ENCODE measurements around the gene GALNT14.

Gene GALNT14

GRCh38 chr2:31097962-31098613 lies 40.2 kb downstream of the GALNT14 start:
- Histone ChIP-seq H3K79me2 (ENCODE audit: insufficient read depth, low read length) (no peaks in the 10 kb centered on the region), H3K4me3 (ENCODE audit: low read length, poor library complexity, severe bottlenecking) (no peak overlapping the region), H3F3A (ENCODE audit: low read depth) (no peaks in the 10 kb centered on the region), H3K9me2 (replicated peaks; ENCODE audit: low read depth, low read length) (no peaks in the 10 kb centered on the region), H4K20me1 (ENCODE audit: insufficient read depth, low read length, poor library complexity, severe bottlenecking) (no peaks in the 10 kb centered on the region), H3K9me3 (ENCODE audit: insufficient read depth, low read depth, low read length) (no peaks in the 10 kb centered on the region), H3K36me3 (ENCODE audit: insufficient read depth, low read length) (no peaks in the 10 kb centered on the region), H3K4me2 (ENCODE audit: low read depth, low read length, poor library complexity, severe bottlenecking) (no peak overlapping the region), H3K27me3 (ENCODE audit: insufficient read depth, low read length, poor library complexity, severe bottlenecking) (no peaks in the 10 kb centered on the region), H3K4me1 (ENCODE audit: insufficient read depth, low read length, poor library complexity, severe bottlenecking) (no peaks in the 10 kb centered on the region), H2AFZ (ENCODE audit: low read length) (no peak overlapping the region), H3K9ac (ENCODE audit: low read depth, low read length, poor library complexity, severe bottlenecking) (no peak overlapping the region)
- TF ChIP-seq EZH2phosphoT487 (IDR thresholded peaks at IDR 0.05; ENCODE audit: borderline replicate concordance) = no peak
- TF ChIP-seq, protein P1, sequence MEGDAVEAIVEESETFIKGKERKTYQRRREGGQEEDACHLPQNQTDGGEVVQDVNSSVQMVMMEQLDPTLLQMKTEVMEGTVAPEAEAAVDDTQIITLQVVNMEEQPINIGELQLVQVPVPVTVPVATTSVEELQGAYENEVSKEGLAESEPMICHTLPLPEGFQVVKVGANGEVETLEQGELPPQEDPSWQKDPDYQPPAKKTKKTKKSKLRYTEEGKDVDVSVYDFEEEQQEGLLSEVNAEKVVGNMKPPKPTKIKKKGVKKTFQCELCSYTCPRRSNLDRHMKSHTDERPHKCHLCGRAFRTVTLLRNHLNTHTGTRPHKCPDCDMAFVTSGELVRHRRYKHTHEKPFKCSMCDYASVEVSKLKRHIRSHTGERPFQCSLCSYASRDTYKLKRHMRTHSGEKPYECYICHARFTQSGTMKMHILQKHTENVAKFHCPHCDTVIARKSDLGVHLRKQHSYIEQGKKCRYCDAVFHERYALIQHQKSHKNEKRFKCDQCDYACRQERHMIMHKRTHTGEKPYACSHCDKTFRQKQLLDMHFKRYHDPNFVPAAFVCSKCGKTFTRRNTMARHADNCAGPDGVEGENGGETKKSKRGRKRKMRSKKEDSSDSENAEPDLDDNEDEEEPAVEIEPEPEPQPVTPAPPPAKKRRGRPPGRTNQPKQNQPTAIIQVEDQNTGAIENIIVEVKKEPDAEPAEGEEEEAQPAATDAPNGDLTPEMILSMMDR (conservative IDR thresholded peaks at IDR 0.05; ENCODE audit: low read length) = no peak

DNA sequence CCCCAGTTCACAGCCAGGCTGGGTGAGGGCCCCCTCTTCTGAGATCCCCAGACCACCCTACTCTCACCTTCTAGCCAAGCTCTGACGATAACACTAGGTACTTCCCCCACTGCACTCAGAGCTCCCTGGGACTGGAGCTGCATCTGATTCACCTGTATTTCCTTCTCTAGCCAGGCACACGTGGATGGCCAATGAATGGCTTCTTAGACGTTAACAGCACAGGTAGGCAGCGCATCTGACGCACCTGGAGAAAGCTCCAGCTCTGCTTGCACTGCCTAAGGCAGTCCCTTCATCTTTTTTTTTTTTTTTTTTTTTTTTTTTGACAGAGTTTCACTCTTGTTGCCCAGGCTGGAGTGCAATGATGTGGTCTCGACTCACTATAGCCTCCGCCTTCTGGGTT lies 48.1 kb downstream of the GALNT14 start:
- no peaks in the 10 kb centered on the region for H3F3A ChIP-seq (ENCODE audit: low read depth)
- TF ChIP-seq, protein P1 (conservative IDR thresholded peaks at IDR 0.05; ENCODE audit: low read length) = no peak
- TF ChIP-seq EZH2phosphoT487 (IDR thresholded peaks at IDR 0.05; ENCODE audit: borderline replicate concordance) = no peak
- H3K27me3 ChIP-seq (ENCODE audit: insufficient read depth, low read length, poor library complexity, severe bottlenecking) = no peaks in the 10 kb centered on the region
- no peak overlapping the region for H2AFZ ChIP-seq (ENCODE audit: low read length)
- H3K9me2 ChIP-seq (replicated peaks; ENCODE audit: low read depth, low read length) = no peaks in the 10 kb centered on the region
- no peak overlapping the region for H3K9ac ChIP-seq (ENCODE audit: low read depth, low read length, poor library complexity, severe bottlenecking)
- no peak overlapping the region for H3K4me2 ChIP-seq (ENCODE audit: low read depth, low read length, poor library complexity, severe bottlenecking)
- H3K79me2 ChIP-seq (ENCODE audit: insufficient read depth, low read length) = no peaks in the 10 kb centered on the region
- H3K9me3 ChIP-seq (ENCODE audit: insufficient read depth, low read depth, low read length) = no peaks in the 10 kb centered on the region
- no peaks in the 10 kb centered on the region for H3K4me1 ChIP-seq (ENCODE audit: insufficient read depth, low read length, poor library complexity, severe bottlenecking)
- no peaks in the 10 kb centered on the region for H3K36me3 ChIP-seq (ENCODE audit: insufficient read depth, low read length)
- no peak overlapping the region for H3K4me3 ChIP-seq (ENCODE audit: low read length, poor library complexity, severe bottlenecking)
- H4K20me1 ChIP-seq (ENCODE audit: insufficient read depth, low read length, poor library complexity, severe bottlenecking) = no peaks in the 10 kb centered on the region

DNA sequence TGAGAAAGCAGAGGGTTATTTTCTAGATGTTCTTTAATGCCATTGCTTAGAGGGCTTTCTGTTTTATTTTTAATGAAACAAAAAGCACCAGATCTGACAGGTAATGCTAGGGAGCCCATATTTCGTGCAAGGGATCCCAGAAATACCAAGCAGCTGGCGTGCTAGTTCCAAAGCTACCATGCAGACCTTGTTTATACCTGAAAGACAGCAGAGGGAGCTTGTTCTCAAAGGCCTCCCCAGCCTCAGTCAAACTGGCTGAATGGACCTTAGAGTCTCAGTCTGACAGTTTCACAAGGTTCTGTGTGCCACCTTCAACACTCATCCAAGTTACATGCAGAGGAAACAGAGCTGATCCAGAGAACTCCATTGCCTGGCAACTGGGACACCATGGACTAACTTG lies 48.6 kb downstream of the GALNT14 start:
- no peaks in the 10 kb centered on the region for H4K20me1 ChIP-seq (ENCODE audit: insufficient read depth, low read length, poor library complexity, severe bottlenecking)

More for the DNA sequence above, 48.6 kb downstream of the GALNT14 start:
- Histone ChIP-seq H3K4me2 (ENCODE audit: low read depth, low read length, poor library complexity, severe bottlenecking) (no peak overlapping the region), H2AFZ (ENCODE audit: low read length) (no peak overlapping the region), H3K4me1 (ENCODE audit: insufficient read depth, low read length, poor library complexity, severe bottlenecking) (no peaks in the 10 kb centered on the region), H3K36me3 (ENCODE audit: insufficient read depth, low read length) (no peaks in the 10 kb centered on the region), H3K79me2 (ENCODE audit: insufficient read depth, low read length) (no peaks in the 10 kb centered on the region), H3K4me3 (ENCODE audit: low read length, poor library complexity, severe bottlenecking) (no peak overlapping the region), H3K9me2 (replicated peaks; ENCODE audit: low read depth, low read length) (no peaks in the 10 kb centered on the region), H3K9ac (ENCODE audit: low read depth, low read length, poor library complexity, severe bottlenecking) (no peak overlapping the region), H3K27me3 (ENCODE audit: insufficient read depth, low read length, poor library complexity, severe bottlenecking) (no peaks in the 10 kb centered on the region), H3F3A (ENCODE audit: low read depth) (no peaks in the 10 kb centered on the region), H3K9me3 (ENCODE audit: insufficient read depth, low read depth, low read length) (no peaks in the 10 kb centered on the region)
- TF ChIP-seq EZH2phosphoT487 (IDR thresholded peaks at IDR 0.05; ENCODE audit: borderline replicate concordance) = no peak
- TF ChIP-seq, protein P1 (conservative IDR thresholded peaks at IDR 0.05; ENCODE audit: low read length) = no peak
